CD8-positive, alpha-beta memory T cell (primary cell): Measurements from ENCODE around the gene OTOL1. TPM values are rescaled to one million over a fixed set of nuclear protein-coding genes. Genes with fewer than 3 reads are reported as not detected.

Experiments used
- CTCF ChIA-PET: fragments of 350-600 bp; sonication (Branson Sonifier 250); formaldehyde crosslinking; loops from one replicate; lab custom pipeline; 2021; ENCODE audit warnings: antibody characterized with exemption; lab: Charles Lee
- POLR2A ChIA-PET: fragments of 350-600 bp; sonication (Branson Sonifier 250); formaldehyde crosslinking; loops from one replicate; lab custom pipeline; 2021; ENCODE audit warnings: antibody characterized with exemption; lab: Charles Lee
- DNase-seq, 5 donors: peaks; one replicate each; pipeline versions ENCODE4 v3.0.0 to v3.0.0-alpha.2; 2020 to 2022; ENCODE audit warnings: mixed read lengths in 1 of 5
- H3K27ac ChIP-seq: one replicate; pipeline ENCODE4 v1.7.0; 2013; ENCODE audit warnings: low read depth, mild to moderate bottlenecking, low read length, moderate library complexity
- H3K27me3 ChIP-seq: 2 replicates; pipeline ENCODE4 v1.7.0; 2013; ENCODE audit warnings: low read length, mild to moderate bottlenecking; ENCODE audit not compliant: insufficient read depth, poor library complexity, severe bottlenecking
- H3K36me3 ChIP-seq: 2 replicates; pipeline ENCODE4 v1.7.0; 2013; ENCODE audit warnings: mild to moderate bottlenecking, low read length, moderate library complexity; ENCODE audit not compliant: insufficient read depth
- H3K4me1 ChIP-seq: 2 replicates; pipeline ENCODE4 v1.7.0; 2013; ENCODE audit warnings: mild to moderate bottlenecking, low read length, moderate library complexity; ENCODE audit not compliant: insufficient read depth
- H3K4me3 ChIP-seq: 2 replicates; pipeline ENCODE4 v1.7.0; 2013; ENCODE audit warnings: mild to moderate bottlenecking, low read length
- H3K9me3 ChIP-seq: 2 replicates; pipeline ENCODE4 v1.7.0; 2013; ENCODE audit warnings: mild to moderate bottlenecking, low read length
- H3K27ac Mint-ChIP-seq, 8 donors: one replicate each; pipeline ENCODE4 v1.8.0; 2020 to 2021; ENCODE audit warnings: mixed read lengths in 8 of 8, mild to moderate bottlenecking in 6 of 8, inconsistent platforms in 3 of 8, moderate library complexity in 3 of 8
- H3K27me3 Mint-ChIP-seq, 2 donors: one replicate each; pipeline ENCODE4 v1.8.0; 2020 to 2021; ENCODE audit warnings: mixed read lengths in 2 of 2, mild to moderate bottlenecking in 1 of 2, moderate library complexity in 1 of 2
- H3K36me3 Mint-ChIP-seq, 3 donors: one replicate each; pipeline ENCODE4 v1.8.0; 2020 to 2021; ENCODE audit warnings: mixed read lengths in 3 of 3, inconsistent platforms in 1 of 3, mild to moderate bottlenecking in 1 of 3
- H3K4me1 Mint-ChIP-seq, 3 donors: one replicate each; pipeline ENCODE4 v1.8.0; 2020 to 2021; ENCODE audit warnings: mixed read lengths in 3 of 3, inconsistent platforms in 1 of 3, mild to moderate bottlenecking in 1 of 3
- H3K4me3 Mint-ChIP-seq, 7 donors: one replicate each; pipeline ENCODE4 v1.8.0; 2020 to 2021; ENCODE audit warnings: mixed read lengths in 7 of 7, mild to moderate bottlenecking in 6 of 7, moderate library complexity in 4 of 7, inconsistent platforms in 2 of 7
- H3K9me3 Mint-ChIP-seq, 5 donors: one replicate each; pipeline ENCODE4 v1.8.0; 2020 to 2022; ENCODE audit warnings: mixed read lengths in 5 of 5, mild to moderate bottlenecking in 3 of 5, moderate library complexity in 2 of 5, inconsistent platforms in 1 of 5
- polyA plus RNA-seq: library from polyadenylated mRNA; unstranded; fragments of 300-500 nt; fragmentation: Illumina TruSeq; gene quantifications from one replicate; pipeline ENCODE4 v1.2.3, GENCODE V29; 2021
- total RNA-seq, 2 experiments: library from RNA; stranded (reverse); gene quantifications; one replicate each; pipeline ENCODE4 v1.2.3, GENCODE V29; 2021

The OTOL1 gene
- total and polyA plus RNA-seq, 3 experiments from 2014 or later = not detected

DNA sequence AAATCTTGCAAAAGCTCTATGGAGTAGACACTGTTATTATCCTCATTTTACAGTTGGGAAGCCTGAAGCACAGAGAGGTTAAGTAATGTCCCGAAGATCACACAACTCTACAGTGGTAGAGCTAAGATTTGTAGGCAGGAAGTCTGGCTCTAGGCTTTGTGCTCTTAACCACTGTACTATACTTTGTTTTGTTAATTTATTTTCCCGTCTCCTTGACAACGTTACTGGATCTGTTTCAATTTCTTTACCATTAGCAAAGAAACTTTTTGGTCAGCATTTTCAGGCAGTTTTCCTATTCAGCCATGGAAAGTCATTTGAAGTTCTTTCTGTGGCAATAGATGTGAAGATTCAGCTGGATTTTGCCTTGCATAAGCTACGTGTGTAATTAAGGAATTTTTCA is 51.7 kb downstream of the OTOL1 start:
- H3K36me3 Mint-ChIP-seq = no peaks in the 10 kb centered on the region
- CTCF ChIA-PET = no interaction called here
- H3K4me3 ChIP-seq = no peak overlapping the region

DNA sequence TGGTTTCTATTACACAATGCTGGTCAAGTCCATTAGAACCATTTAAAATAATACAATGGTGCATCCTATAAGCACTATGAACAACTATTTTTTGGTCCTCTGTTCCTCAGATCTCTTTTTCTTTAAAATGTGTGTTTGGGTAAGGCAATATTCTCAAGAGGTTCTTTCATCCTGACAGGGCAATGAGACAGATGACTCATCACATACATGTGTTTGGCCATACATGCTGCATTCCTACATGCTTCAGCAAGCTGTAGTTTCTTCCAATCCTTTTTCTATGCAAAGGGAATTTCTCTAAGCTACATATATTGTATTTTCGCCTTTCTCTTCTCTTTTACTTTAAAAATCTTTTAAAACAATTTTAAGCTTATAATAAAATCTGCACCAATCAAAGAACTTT is 52.7 kb downstream of the OTOL1 start:
- peaks cover 0 to 3% of the 10 kb centered on the region in 2 donors for H3K27me3 Mint-ChIP-seq
- ChIA-PET CTCF (no interaction called here), POLR2A (no interaction called here)
- no peak overlapping the region for H3K4me3 ChIP-seq
- H3K4me1 Mint-ChIP-seq = no peaks in the 10 kb centered on the region
- H3K4me1 ChIP-seq = no peaks in the 10 kb centered on the region
- H3K9me3 ChIP-seq = no peaks in the 10 kb centered on the region
- no peaks in the 10 kb centered on the region for H3K36me3 Mint-ChIP-seq
- DNase-seq = no peak
- H3K36me3 ChIP-seq = no peaks in the 10 kb centered on the region
- H3K27ac Mint-ChIP-seq = no peak overlapping the region
- no peaks in the 10 kb centered on the region for H3K27me3 ChIP-seq
- H3K9me3 Mint-ChIP-seq = peaks cover 0 to 3% (median 0%) of the 10 kb centered on the region in 5 donors
- no peak overlapping the region for H3K27ac ChIP-seq
- H3K4me3 Mint-ChIP-seq = no peak overlapping the region

More for the DNA sequence above, 51.7 kb downstream of the OTOL1 start:
- Histone ChIP-seq H3K9me3 (no peaks in the 10 kb centered on the region), H3K27me3 (no peaks in the 10 kb centered on the region), H3K4me1 (no peaks in the 10 kb centered on the region), H3K36me3 (no peaks in the 10 kb centered on the region), H3K27ac (no peak overlapping the region)
- DNase-seq = no peak
- Mint-ChIP-seq H3K27ac (no peak overlapping the region), H3K9me3 (peaks cover 0 to 4% (median 0%) of the 10 kb centered on the region in 5 donors), H3K4me3 (no peak overlapping the region), H3K4me1 (no peaks in the 10 kb centered on the region), H3K27me3 (peaks cover 0 to 2% of the 10 kb centered on the region in 2 donors)
- POLR2A ChIA-PET = no interaction called here

DNA sequence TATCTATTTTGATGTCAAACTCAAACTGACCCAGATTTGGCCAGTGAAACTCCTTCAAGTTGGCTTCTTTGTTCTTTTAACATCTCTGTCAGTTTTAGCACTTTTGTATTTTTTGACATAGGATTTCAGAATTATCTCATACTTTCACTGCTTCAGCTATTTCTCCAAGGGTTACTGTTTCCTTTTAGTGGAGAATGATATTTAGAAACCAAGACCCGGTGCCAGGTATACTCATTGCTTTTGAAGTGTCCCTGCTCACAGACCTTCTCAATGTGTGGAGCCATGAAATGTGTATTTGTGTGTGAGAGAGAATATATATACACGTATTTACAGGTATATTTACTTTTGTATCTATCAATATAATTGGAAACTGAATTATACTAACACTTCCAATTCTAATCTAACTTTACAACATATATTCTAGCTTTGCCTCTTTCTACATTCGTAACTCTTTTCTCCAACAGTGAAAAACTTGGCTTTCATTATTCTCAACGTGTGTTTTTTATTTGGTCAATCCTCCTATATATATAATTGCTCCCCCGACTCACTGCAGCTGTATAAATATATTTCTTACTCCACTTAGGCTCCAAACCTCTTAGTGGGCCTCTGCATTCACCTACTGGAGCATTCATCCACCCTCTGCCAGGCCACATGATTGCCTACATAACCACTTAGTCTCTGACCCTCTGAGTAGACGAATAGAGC is 54.0 kb downstream of the OTOL1 start:
- Mint-ChIP-seq H3K4me3 (no peak overlapping the region), H3K27me3 (peaks cover 3 to 5% of the 10 kb centered on the region in 2 donors), H3K9me3 (peaks cover 0 to 3% (median 0%) of the 10 kb centered on the region in 5 donors), H3K27ac (no peak overlapping the region), H3K4me1 (no peaks in the 10 kb centered on the region), H3K36me3 (no peaks in the 10 kb centered on the region)
- no peaks in the 10 kb centered on the region for H3K9me3 ChIP-seq
- DNase-seq = no peak
- POLR2A ChIA-PET = no interaction called here
- H3K27ac ChIP-seq = no peak overlapping the region
- H3K4me3 ChIP-seq = no peak overlapping the region
- no peaks in the 10 kb centered on the region for H3K36me3 ChIP-seq
- H3K27me3 ChIP-seq = no peaks in the 10 kb centered on the region
- H3K4me1 ChIP-seq = no peaks in the 10 kb centered on the region
- CTCF ChIA-PET = no interaction called here

DNA sequence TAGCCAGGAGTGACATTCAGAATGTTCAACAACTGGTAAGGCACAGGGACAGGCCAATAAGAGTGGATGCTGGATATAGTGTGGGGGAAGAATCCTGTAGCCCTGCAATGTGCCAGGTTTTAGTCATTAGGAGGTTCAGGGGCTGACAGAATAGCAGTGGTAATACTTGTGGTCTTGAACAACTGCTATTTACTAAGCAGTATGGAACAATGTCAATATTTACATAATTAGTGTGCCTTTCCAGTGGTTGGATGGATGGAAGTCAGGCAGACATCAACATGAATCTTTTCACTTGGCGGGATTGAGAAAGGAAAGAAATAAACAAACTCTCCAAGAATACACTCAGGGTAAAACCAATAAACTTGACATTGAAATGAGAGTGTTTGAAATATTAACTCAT is 55.1 kb downstream of the OTOL1 start:
- ChIA-PET POLR2A (no interaction called here), CTCF (no interaction called here)
- DNase-seq = no peak
- no peak overlapping the region for H3K4me3 Mint-ChIP-seq
- Histone ChIP-seq H3K4me3 (no peak overlapping the region), H3K27me3 (no peaks in the 10 kb centered on the region), H3K4me1 (no peaks in the 10 kb centered on the region), H3K27ac (no peak overlapping the region), H3K9me3 (no peaks in the 10 kb centered on the region), H3K36me3 (no peaks in the 10 kb centered on the region)
- H3K36me3 Mint-ChIP-seq = no peaks in the 10 kb centered on the region
- peaks cover 0 to 3% (median 0%) of the 10 kb centered on the region in 5 donors for H3K9me3 Mint-ChIP-seq
- no peaks in the 10 kb centered on the region for H3K4me1 Mint-ChIP-seq
- peaks cover 3 to 10% of the 10 kb centered on the region in 2 donors for H3K27me3 Mint-ChIP-seq
- no peak overlapping the region for H3K27ac Mint-ChIP-seq

DNA sequence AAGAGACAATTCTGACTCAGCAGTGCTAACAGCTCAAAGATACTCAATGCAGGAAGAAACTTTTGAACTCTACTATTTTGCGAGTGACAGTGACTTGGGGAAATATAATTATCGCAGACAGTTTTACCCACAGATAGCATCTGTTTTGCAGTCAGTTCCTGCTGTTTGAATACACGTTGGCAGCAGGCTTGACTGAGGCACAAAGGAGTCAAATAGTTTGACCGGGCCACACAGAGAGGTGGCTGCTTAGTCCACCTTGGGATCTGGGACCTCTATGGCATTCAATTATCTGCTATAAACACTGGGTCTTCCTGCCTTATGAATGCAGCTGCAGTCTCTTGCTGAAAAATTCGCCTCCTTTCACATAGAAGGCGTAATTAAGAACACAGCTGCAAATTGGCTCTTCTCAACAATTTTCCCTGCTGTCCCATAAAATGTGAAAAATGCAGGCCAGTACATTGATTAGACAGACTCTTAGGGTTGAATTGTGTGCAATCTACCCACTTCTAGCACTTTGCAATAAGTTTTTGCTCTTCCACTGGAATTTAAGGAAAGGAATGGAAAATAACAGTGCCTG is 56.5 kb downstream of the OTOL1 start:
- Mint-ChIP-seq H3K27me3 (peaks cover 3 to 10% of the 10 kb centered on the region in 2 donors), H3K36me3 (no peaks in the 10 kb centered on the region), H3K9me3 (peaks cover 0 to 3% (median 0%) of the 10 kb centered on the region in 5 donors), H3K27ac (no peak overlapping the region), H3K4me1 (no peaks in the 10 kb centered on the region), H3K4me3 (no peak overlapping the region)
- no peaks in the 10 kb centered on the region for H3K4me1 ChIP-seq
- no peaks in the 10 kb centered on the region for H3K27me3 ChIP-seq
- H3K9me3 ChIP-seq = no peaks in the 10 kb centered on the region
- no peak overlapping the region for H3K4me3 ChIP-seq
- ChIA-PET POLR2A (no interaction called here), CTCF (no interaction called here)
- no peak for DNase-seq
- no peaks in the 10 kb centered on the region for H3K36me3 ChIP-seq
- no peak overlapping the region for H3K27ac ChIP-seq

Other genes starting within 250 kb of the OTOL1 start
- gene SPTSSB, start 125.3 kb upstream of the OTOL1 start, total RNA-seq = not detected
- gene SPTSSB, start 125.3 kb upstream of the OTOL1 start, polyA plus RNA-seq = 9.5 TPM